SK-N-MC (cell line): ENCODE results near the gene NRARP.

Experiments used
- EZH2 ChIP-seq: fragments of 200-600 bp; sonication (generic); IDR thresholded peaks from one replicate; pipeline ENCODE4 v1.6.1; 2017; ENCODE audit warnings: antibody characterized with exemption
- FOXP2 ChIP-seq: optimal IDR thresholded peaks from 2 replicates; pipeline ENCODE3; 2011; ENCODE audit warnings: mild to moderate bottlenecking, moderate library complexity; ENCODE audit not compliant: insufficient read depth; ENCODE audit errors: extremely low read length, control extremely low read depth
- POLR2AphosphoS5 ChIP-seq: IDR thresholded peaks from 2 replicates; pipeline ENCODE4 v1.6.1; 2012; ENCODE audit warnings: mild to moderate bottlenecking, low read depth, low read length, borderline replicate concordance

GRCh38 chr9:137295238-137295811, 6.7 kb downstream of the NRARP start:
- TF ChIP-seq POLR2AphosphoS5 (no peak), EZH2 (no peak), FOXP2 (no peak)
